ENCODE measurements around the gene MACROH2A1.

The MACROH2A1 gene

DNA sequence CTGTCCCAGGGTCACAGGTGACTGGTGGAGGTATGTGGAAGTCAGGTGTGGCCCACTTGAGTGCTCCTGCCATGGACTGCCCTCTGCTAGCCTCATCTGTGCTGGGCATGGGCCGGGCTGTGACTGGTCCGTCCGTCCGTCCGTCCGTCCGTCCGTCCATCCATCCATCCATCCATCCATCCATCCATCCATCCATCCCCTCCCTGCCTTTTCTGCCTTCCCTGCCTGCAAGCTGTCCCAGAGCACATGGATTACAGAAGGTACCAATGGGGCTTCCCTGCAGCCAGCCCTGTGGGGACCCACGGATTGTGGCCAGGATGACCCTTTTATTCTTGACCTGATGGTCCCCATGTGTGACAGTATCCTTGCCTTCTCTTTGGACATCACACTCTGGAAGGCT, 92.5 kb downstream of the MACROH2A1 start:
- DNase-seq = no peak
- Mint-ChIP-seq H3K36me3 (peaks cover 3% of the 10 kb centered on the region), H3K4me3 (no peak overlapping the region), H3K27me3 (peaks cover 21% of the 10 kb centered on the region), H3K9me3 (no peaks in the 10 kb centered on the region), H3K27ac (no peak overlapping the region), H3K4me1 (peaks cover 67% of the 10 kb centered on the region)
- CTCF ChIA-PET = no interaction called here

DNA sequence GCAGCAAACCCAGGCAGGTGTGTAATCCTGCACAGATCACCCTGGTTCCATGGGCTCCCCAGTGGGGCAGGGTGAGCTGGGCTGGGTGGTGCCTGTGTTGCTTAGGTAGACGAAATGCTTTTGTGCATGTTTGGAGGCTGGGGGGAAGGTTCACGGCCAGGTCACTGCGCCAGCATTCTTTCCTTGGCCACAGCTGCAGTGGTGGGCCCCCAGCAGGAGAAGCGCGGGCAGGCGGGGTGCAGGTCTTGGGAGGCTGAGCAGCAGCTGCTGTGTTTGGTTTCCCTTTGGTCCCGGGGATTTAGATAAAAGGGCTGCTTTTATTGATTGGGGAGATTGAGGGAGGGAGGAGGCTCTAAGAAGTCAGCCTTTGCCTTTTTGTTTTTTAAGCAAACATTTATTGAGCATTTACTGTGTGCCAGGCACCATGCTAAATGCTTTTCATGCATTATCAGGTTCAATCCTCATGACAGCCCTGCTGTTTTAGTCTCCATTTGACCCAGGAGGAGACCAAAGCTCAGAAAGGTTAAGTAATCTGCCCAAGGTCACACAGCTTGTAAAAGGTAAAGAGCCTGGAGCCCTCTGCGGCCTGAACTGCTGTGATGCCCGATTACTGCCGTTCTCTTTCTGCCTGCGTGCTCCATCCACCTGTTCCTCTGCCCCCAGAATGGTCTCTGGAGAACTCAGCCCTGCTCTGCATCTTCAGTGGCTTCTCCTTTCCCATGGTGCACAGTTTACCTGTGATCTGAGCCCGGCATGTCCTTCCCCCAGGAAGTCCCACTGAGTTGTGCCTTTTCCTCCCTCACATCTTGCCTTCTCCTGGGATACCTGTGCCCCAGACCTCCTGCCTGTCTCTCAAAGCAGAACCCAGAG, 94.4 kb downstream of the MACROH2A1 start:
- Mint-ChIP-seq H3K9me3 (no peaks in the 10 kb centered on the region), H3K36me3 (no peaks in the 10 kb centered on the region), H3K27me3 (peaks cover 25% of the 10 kb centered on the region), H3K4me1 (peaks cover 47% of the 10 kb centered on the region), H3K4me3 (no peak overlapping the region), H3K27ac (no peak overlapping the region)
- CTCF ChIA-PET = no interaction called here
- DNase-seq = no peak

DNA sequence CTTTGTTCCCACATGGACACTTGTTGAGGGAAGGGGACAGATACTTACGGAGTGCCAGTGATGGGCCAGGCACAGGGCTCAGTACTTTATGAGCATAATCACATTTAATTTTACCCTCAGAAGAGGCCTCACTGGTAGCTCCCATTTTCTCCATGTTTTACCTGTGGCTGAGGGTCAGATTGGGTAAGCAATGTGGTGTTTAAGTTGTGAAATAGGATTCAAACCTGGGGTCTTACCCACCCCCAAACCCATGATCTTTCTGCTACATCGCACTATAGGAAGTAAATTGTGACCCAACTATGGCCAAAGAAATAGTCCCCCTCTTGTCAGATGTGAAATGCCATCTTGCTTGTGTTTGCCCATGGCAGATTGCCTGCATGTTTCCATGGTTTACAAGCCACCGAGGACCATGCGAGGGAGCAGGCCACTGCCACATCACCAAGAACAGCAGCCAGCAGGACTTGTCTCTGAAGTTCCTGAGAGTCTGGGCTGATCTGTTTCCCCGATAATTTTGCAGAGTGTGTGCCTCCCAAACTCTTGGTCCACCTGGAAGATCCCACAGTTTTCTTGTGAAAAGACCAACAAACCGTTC, 95.4 kb downstream of the MACROH2A1 start:
- CTCF ChIA-PET = no interaction called here

DNA sequence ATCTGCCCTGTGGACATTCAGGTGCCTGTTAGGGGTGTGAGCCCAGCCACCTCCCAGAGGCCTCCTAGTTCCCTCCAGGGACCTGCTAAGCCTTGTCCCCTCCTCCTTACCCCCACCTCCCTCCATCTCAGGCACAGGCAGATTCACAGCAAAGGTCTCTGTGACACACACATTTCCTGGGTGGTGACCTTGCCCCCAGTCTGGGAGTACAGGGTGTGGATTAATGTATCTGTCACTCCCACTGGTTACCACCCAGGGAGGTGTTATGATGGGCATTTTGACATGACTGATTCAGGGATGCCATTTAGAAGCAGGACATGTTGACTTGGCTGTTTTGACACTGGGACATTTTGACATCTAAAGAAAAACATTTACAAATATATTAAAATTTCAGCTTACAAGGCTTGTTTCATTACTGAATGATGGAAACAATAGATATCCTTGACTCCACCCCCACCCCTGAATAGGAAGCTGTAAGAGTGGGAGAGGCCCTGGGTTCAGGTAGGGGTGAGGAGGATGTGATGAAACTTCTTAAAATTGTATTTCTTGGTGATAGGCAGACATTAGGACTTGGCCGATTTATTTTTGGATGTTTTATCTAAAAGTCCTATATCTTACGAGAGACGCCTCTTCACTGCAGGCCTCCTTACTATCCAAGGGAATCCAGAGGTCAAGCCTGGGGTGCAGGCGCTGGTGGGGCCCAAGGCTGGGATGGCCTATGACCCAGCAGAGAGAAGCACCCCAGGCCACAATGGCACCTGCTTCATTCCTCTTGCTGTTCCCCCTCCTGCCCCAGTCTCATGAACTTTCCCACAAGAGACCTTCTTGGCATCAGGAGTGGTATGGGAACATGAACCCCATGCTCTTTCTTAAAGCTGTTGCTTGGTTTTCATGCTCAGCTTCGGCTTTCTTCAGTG, 101.9 kb downstream of the MACROH2A1 start:
- DNase-seq = no peak
- H3K36me3 Mint-ChIP-seq = no peaks in the 10 kb centered on the region
- CTCF ChIA-PET = no interaction called here
- peaks cover 16% of the 10 kb centered on the region for H3K27me3 Mint-ChIP-seq
- no peak overlapping the region for H3K27ac Mint-ChIP-seq
- H3K4me1 Mint-ChIP-seq = peaks cover 10% of the 10 kb centered on the region
- no peak overlapping the region for H3K4me3 Mint-ChIP-seq
- no peaks in the 10 kb centered on the region for H3K9me3 Mint-ChIP-seq

More for the DNA sequence above, 95.4 kb downstream of the MACROH2A1 start:
- no peak overlapping the region for H3K27ac Mint-ChIP-seq
- no peaks in the 10 kb centered on the region for H3K9me3 Mint-ChIP-seq
- no peaks in the 10 kb centered on the region for H3K36me3 Mint-ChIP-seq
- peaks cover 38% of the 10 kb centered on the region for H3K4me1 Mint-ChIP-seq
- H3K27me3 Mint-ChIP-seq = peaks cover 25% of the 10 kb centered on the region
- H3K4me3 Mint-ChIP-seq = no peak overlapping the region
- no peak for DNase-seq

DNA sequence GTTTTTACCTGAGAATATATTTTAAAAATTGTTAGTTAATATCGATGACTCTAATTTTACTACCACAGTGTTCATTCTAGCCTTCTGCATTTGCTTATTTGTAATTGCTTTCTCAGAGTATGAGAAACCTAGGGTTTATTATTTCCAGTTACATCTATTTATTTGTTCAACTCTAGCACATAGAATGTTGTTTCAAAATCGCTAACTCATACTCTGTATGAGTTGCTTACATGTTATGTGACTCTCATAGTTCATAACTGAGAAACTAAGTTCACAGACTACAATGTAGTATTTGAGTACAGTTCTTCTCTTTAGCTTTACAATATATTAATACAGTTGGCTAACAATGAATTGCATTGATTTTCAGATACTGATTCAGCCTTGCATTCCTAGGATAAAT, 103.2 kb downstream of the MACROH2A1 start:
- DNase-seq = no peak
- H3K36me3 Mint-ChIP-seq = no peaks in the 10 kb centered on the region
- peaks cover 25% of the 10 kb centered on the region for H3K27me3 Mint-ChIP-seq
- peaks cover 10% of the 10 kb centered on the region for H3K4me1 Mint-ChIP-seq
- H3K4me3 Mint-ChIP-seq = no peak overlapping the region
- CTCF ChIA-PET = no interaction called here
- no peaks in the 10 kb centered on the region for H3K9me3 Mint-ChIP-seq
- no peak overlapping the region for H3K27ac Mint-ChIP-seq

DNA sequence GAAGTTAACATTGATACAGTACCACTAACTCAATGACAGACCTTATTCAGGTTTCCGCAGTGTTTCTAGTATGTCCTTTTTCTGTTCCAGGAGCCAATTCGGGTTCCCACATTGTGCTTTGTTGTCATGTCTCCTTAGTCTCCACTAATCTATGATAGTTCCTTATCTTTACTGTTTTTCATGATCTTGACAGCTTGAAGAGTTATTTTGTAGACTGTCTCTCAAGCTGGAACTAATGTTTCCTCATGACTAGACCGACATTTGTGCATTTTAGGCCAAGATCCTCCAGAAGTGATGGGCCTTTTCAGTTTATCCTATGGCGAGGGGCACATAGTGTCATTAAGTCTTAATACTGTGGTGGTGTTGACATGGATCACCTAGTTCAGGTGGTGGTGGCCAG, 104.2 kb downstream of the MACROH2A1 start:
- Mint-ChIP-seq H3K27ac (no peak overlapping the region), H3K36me3 (no peaks in the 10 kb centered on the region)

DNA sequence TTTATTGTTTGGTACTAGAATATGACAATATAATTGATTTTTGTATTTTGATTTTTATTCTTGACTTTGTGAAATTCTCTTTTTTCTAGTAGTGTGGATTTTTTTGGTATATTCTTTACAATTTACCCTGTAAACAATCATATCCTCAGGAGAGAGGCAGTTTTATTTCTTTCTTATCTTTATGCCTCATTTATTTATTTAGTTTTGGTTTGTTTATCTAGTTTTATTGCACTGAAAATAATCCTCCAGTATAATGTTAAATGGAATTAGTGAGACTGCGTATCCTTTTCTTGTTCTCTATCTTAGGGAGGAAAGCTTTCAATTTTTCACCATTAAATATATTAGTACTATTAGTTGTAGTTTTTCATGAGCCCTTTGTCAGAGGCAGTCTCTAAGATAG, 109.4 kb downstream of the MACROH2A1 start:
- Mint-ChIP-seq H3K4me3 (no peak overlapping the region), H3K9me3 (peaks cover 2% of the 10 kb centered on the region), H3K36me3 (no peaks in the 10 kb centered on the region), H3K27ac (no peak overlapping the region), H3K27me3 (peaks cover 37% of the 10 kb centered on the region), H3K4me1 (no peaks in the 10 kb centered on the region)
- CTCF ChIA-PET = no interaction called here
- no peak for DNase-seq

More for the DNA sequence above, 104.2 kb downstream of the MACROH2A1 start:
- CTCF ChIA-PET = no interaction called here
- peaks cover 29% of the 10 kb centered on the region for H3K27me3 Mint-ChIP-seq
- no peaks in the 10 kb centered on the region for H3K9me3 Mint-ChIP-seq
- DNase-seq = no peak
- H3K4me1 Mint-ChIP-seq = peaks cover 10% of the 10 kb centered on the region
- no peak overlapping the region for H3K4me3 Mint-ChIP-seq

DNA sequence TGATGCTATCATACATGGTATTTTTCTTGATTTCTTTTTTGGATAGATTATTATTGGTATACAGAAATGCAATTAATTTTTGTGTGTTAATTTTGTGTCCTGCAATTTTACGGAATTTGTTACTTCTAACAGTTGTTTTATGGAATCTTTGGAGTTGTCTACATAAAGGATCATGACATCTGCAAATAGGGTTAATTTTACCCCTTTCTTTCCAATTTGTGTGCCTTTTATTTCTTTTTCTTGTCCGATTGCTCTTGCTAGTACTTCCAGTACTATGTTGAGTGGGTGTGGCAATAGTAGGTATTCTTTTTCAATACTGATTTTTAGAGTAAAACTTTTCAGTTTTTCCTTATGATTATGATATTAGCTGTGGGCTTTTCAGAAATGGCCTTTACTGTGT, 111.5 kb downstream of the MACROH2A1 start:
- Mint-ChIP-seq H3K4me3 (no peak overlapping the region), H3K27me3 (peaks cover 51% of the 10 kb centered on the region), H3K9me3 (peaks cover 2% of the 10 kb centered on the region), H3K4me1 (no peaks in the 10 kb centered on the region), H3K36me3 (no peaks in the 10 kb centered on the region), H3K27ac (no peak overlapping the region)
- CTCF ChIA-PET = no interaction called here
- no peak for DNase-seq
